Gastrocnemius medialis (tissue), 4 donors: Measurements from ENCODE around the gene CFLAR.

Experiments
- POLR2A ChIP-seq, 2 donors: fragments of 450-650 bp; IDR thresholded peaks; one replicate each; pipeline ENCODE4 v1.6.1; 2017; ENCODE audit warnings: antibody characterized with exemption in 2 of 2, mild to moderate bottlenecking in 2 of 2, moderate library complexity in 2 of 2
- TF ChIP-seq, protein P1 (sequence below), 5 experiments: fragments of 450-650 bp in 3 of 5; fragments of 200-600 bp in 2 of 5; sonication (generic) in 2 of 5; IDR thresholded peaks in 4 of 5; conservative IDR thresholded peaks in 1 of 5; 1 replicate in 4 of 5; 2 replicates in 1 of 5; pipeline ENCODE4 v1.5.1; 2016 to 2019; ENCODE audit warnings: antibody characterized with exemption in 5 of 5, mild to moderate bottlenecking in 3 of 5, moderate library complexity in 3 of 5

GRCh38 chr2:201137505-201138400 lies 21.8 kb downstream of the CFLAR start:
- no peak for TF ChIP-seq POLR2A (IDR thresholded peaks at IDR 0.05)
- TF ChIP-seq, protein P1, sequence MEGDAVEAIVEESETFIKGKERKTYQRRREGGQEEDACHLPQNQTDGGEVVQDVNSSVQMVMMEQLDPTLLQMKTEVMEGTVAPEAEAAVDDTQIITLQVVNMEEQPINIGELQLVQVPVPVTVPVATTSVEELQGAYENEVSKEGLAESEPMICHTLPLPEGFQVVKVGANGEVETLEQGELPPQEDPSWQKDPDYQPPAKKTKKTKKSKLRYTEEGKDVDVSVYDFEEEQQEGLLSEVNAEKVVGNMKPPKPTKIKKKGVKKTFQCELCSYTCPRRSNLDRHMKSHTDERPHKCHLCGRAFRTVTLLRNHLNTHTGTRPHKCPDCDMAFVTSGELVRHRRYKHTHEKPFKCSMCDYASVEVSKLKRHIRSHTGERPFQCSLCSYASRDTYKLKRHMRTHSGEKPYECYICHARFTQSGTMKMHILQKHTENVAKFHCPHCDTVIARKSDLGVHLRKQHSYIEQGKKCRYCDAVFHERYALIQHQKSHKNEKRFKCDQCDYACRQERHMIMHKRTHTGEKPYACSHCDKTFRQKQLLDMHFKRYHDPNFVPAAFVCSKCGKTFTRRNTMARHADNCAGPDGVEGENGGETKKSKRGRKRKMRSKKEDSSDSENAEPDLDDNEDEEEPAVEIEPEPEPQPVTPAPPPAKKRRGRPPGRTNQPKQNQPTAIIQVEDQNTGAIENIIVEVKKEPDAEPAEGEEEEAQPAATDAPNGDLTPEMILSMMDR (IDR thresholded peaks at IDR 0.05 in 4 of 5, conservative IDR thresholded peaks at IDR 0.05 in 1 of 5) = no peak
